ENCODE measurements around the gene NAGLU.

GRCh38 chr17:42527932-42528331 is 8.1 kb upstream of the NAGLU start:
- TF ChIP-seq POLR2A (IDR thresholded peaks at IDR 0.05) (no peak), CTCF (IDR thresholded peaks at IDR 0.05 in 4 of 5, conservative IDR thresholded peaks at IDR 0.05 in 1 of 5) (no peak)
